Measurements from ENCODE around the gene HCRTR1. TPM values are rescaled to one million over a fixed set of nuclear protein-coding genes. Genes with fewer than 3 reads are reported as not detected.
"Not testable (repeated sequence)": the region's sequence is repeated elsewhere in the genome, so short reads cannot be mapped to it uniquely, and the experiment has no call there.

The HCRTR1 gene
- total and polyA plus RNA-seq, 5 donors from 2014 or later = not detected

DNA sequence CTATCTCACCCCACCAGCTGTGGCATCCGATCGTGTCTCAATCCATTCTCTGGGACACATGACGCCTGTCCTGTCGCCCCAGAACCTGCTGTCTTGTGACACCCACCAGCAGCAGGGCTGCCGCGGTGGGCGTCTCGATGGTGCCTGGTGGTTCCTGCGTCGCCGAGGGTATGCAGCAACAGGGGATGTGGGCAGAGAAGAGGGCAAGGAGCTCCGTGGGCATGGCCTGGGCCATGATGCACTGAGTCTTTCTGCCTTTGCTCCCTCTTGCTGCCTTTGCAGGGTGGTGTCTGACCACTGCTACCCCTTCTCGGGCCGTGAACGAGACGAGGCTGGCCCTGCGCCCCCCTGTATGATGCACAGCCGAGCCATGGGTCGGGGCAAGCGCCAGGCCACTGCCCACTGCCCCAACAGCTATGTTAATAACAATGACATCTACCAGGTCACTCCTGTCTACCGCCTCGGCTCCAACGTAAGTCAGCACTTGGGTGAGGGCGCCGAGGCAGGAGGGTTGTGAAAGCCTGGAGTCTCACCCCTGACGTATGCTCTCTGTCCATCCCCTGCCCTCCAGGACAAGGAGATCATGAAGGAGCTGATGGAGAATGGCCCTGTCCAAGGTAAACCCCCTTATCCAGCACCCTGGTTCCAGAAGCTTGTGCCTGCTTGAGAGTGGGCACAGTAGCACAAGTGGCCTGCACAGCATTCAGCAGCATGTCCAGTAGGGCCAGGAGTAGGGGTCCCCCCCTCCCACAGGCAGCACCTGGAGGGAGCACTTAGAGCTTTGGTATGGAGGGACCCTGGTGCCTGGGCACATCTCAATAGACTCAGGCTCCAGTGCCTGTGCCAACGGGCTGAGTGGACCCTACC, 32.4 kb upstream of the HCRTR1 start:
- H3K27ac ChIP-seq (ENCODE audit: insufficient read depth, low read length, poor library complexity, severe bottlenecking) = no peak overlapping the region

DNA sequence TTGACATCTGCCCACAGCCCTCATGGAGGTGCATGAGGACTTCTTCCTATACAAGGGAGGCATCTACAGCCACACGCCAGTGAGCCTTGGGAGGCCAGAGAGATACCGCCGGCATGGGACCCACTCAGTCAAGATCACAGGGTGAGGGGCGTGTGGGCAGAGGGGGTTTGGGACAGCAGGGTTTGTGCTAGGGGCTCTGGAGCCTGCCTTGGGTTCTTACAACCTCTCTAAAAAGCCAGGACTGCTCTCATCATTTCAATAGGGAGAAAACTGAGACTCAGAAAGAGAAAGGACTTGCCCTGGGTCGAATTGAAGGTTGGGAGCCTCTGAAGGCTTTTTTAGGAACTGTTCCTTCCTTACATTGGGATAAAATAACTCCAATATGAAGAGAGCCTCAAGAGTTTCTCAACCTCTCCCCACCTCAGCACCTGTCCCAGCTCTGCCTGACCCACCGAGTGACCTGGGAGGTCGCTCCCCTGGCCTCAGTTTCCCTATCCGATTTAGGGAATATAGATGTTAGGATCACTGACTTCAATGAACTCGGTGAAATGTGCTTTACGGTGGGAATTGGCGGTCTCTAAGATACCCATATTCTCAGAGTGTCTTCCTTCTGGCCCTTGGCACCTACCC, 31.6 kb upstream of the HCRTR1 start:
- Histone ChIP-seq H3K27ac (ENCODE audit: insufficient read depth, low read length, poor library complexity, severe bottlenecking) (no peak overlapping the region), H3K9me3 (ENCODE audit: control insufficient read depth in 2 of 2, low read length in 2 of 2) (no peaks in the 10 kb centered on the region), H3K4me1 (ENCODE audit: control insufficient read depth, insufficient read depth, low read length, poor library complexity, severe bottlenecking) (peaks cover 7% of the 10 kb centered on the region), H3K27me3 (ENCODE audit: control insufficient read depth, insufficient read depth, low read length) (no peaks in the 10 kb centered on the region), H3K4me3 (ENCODE audit: low read depth, low read length) (no peak overlapping the region), H3K36me3 (ENCODE audit: control insufficient read depth, insufficient read depth, low read length) (no peaks in the 10 kb centered on the region)
- Mint-ChIP-seq H3K27me3 (peaks cover 6% of the 10 kb centered on the region), H3K27ac (peak overlapping the region in 1 of 3 donors; percentile 14), H3K9me3 (no peaks in the 10 kb centered on the region), H3K36me3 (no peaks in the 10 kb centered on the region), H3K4me3 (no peak overlapping the region), H3K4me1 (peaks cover 0 to 2% (median 0%) of the 10 kb centered on the region in 4 donors)
- no peak for ATAC-seq (ENCODE audit: low read depth in 2 of 2)
- no peak for DNase-seq

More for the DNA sequence above, 32.4 kb upstream of the HCRTR1 start:
- no peak for ATAC-seq (ENCODE audit: low read depth in 2 of 2)
- Mint-ChIP-seq H3K4me1 (peaks cover 0 to 2% (median 0%) of the 10 kb centered on the region in 4 donors), H3K9me3 (no peaks in the 10 kb centered on the region), H3K27ac (no peak overlapping the region), H3K27me3 (peaks cover 6% of the 10 kb centered on the region), H3K36me3 (no peaks in the 10 kb centered on the region), H3K4me3 (no peak overlapping the region)
- no peak overlapping the region for H3K4me3 ChIP-seq (ENCODE audit: low read depth, low read length)
- H3K9me3 ChIP-seq (ENCODE audit: control insufficient read depth in 2 of 2, low read length in 2 of 2) = no peaks in the 10 kb centered on the region
- no peak for DNase-seq
- H3K36me3 ChIP-seq (ENCODE audit: control insufficient read depth, insufficient read depth, low read length) = no peaks in the 10 kb centered on the region
- H3K4me1 ChIP-seq (ENCODE audit: control insufficient read depth, insufficient read depth, low read length, poor library complexity, severe bottlenecking) = peaks cover 7% of the 10 kb centered on the region
- H3K27me3 ChIP-seq (ENCODE audit: control insufficient read depth, insufficient read depth, low read length) = no peaks in the 10 kb centered on the region

DNA sequence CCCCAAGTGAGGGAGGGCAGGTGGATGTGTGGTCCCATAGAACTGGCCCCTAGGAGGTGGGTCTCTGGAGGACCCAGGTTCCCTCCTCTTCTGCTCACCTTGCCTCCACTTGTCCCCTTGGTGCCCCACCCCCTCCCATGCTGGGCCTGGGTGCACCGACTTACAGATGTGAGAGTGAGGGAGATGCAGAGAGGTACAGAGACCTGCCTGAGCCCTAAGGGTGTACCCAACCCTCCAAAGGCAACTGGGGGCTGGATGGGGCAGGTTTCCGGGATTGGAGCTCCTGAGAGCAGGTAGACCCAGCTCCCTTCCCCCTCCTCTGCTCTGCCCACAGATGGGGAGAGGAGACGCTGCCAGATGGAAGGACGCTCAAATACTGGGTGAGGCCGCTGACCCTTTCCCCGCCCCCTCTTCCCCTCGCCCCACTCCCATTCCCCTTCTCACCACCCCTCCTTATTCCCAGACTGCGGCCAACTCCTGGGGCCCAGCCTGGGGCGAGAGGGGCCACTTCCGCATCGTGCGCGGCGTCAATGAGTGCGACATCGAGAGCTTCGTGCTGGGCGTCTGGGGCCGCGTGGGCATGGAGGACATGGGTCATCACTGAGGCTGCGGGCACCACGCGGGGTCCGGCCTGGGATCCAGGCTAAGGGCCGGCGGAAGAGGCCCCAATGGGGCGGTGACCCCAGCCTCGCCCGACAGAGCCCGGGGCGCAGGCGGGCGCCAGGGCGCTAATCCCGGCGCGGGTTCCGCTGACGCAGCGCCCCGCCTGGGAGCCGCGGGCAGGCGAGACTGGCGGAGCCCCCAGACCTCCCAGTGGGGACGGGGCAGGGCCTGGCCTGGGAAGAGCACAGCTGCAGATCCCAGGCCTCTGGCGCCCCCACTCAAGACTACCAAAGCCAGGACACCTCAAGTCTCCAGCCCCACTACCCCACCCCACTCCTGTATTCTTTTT, 30.8 kb upstream of the HCRTR1 start:
- no peaks in the 10 kb centered on the region for H3K9me3 ChIP-seq (ENCODE audit: control insufficient read depth in 2 of 2, low read length in 2 of 2)
- no peaks in the 10 kb centered on the region for H3K36me3 ChIP-seq (ENCODE audit: control insufficient read depth, insufficient read depth, low read length)
- H3K4me1 ChIP-seq (ENCODE audit: control insufficient read depth, insufficient read depth, low read length, poor library complexity, severe bottlenecking) = peaks cover 7% of the 10 kb centered on the region
- no peaks in the 10 kb centered on the region for H3K27me3 ChIP-seq (ENCODE audit: control insufficient read depth, insufficient read depth, low read length)
- no peaks in the 10 kb centered on the region for H3K9me3 Mint-ChIP-seq
- H3K4me1 Mint-ChIP-seq = peaks cover 0 to 4% (median under 1%) of the 10 kb centered on the region in 4 donors
- no peak overlapping the region for H3K4me3 ChIP-seq (ENCODE audit: low read depth, low read length)
- DNase-seq (no peak), ATAC-seq (ENCODE audit: low read depth in 2 of 2) (no peak)
- H3K27ac ChIP-seq (ENCODE audit: insufficient read depth, low read length, poor library complexity, severe bottlenecking) = no peak overlapping the region
- peaks cover 10% of the 10 kb centered on the region for H3K27me3 Mint-ChIP-seq
- no peaks in the 10 kb centered on the region for H3K36me3 Mint-ChIP-seq
- no peak overlapping the region for H3K4me3 Mint-ChIP-seq
- no peak overlapping the region for H3K27ac Mint-ChIP-seq

DNA sequence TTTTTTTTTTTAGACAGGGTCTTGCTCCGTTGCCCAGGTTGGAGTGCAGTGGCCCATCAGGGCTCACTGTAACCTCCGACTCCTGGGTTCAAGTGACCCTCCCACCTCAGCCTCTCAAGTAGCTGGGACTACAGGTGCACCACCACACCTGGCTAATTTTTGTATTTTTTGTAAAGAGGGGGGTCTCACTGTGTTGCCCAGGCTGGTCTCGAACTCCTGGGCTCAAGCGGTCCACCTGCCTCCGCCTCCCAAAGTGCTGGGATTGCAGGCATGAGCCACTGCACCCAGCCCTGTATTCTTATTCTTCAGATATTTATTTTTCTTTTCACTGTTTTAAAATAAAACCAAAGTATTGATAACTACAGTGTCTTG, 30.2 kb upstream of the HCRTR1 start:
- not testable (repeated sequence) for H3K4me1 Mint-ChIP-seq; H3K27me3 ChIP-seq (ENCODE audit: control insufficient read depth, insufficient read depth, low read length); H3K9me3 Mint-ChIP-seq; H3K27ac Mint-ChIP-seq; H3K36me3 Mint-ChIP-seq; DNase-seq; H3K36me3 ChIP-seq (ENCODE audit: control insufficient read depth, insufficient read depth, low read length); H3K4me3 Mint-ChIP-seq; ATAC-seq (ENCODE audit: low read depth in 2 of 2); H3K27ac ChIP-seq (ENCODE audit: insufficient read depth, low read length, poor library complexity, severe bottlenecking); H3K4me3 ChIP-seq (ENCODE audit: low read depth, low read length); H3K4me1 ChIP-seq (ENCODE audit: control insufficient read depth, insufficient read depth, low read length, poor library complexity, severe bottlenecking); H3K9me3 ChIP-seq (ENCODE audit: control insufficient read depth in 2 of 2, low read length in 2 of 2)
- H3K27me3 Mint-ChIP-seq = peaks cover 11% of the 10 kb centered on the region

DNA sequence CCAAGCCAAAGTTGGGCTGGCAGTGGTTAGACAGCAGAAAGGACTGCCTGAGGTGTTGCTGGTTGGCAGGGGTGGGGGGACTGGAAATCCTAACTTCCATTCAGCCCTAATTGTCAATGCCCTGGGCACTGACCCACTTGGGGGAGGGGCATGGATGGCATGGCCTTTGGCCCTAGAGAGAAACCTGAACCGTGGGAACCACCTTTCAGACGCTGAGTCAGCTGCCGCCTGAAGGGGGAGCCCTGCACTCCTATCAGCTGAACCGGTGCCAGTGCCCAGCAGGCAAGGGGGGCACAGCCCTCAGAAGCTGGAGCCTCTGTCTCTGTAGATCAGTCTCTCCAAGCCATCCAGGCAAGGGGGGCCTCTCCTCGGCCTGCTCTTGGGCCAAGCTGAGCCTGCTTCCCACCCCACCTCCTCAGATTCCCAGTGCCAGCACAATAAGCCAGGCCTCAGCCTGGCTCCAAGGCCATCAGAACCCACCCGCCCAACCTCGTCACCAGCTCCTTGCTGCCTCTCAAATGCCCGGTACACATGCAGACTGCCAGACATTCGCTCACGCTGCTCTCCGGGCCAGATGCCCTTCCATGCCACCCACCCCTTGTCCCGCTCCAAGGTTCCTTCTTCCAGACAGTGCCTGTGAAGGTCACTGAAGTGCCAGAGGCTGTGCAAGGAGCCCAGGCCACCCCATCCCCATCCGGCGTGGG, 29.6 kb upstream of the HCRTR1 start:
- Histone ChIP-seq H3K4me1 (ENCODE audit: control insufficient read depth, insufficient read depth, low read length, poor library complexity, severe bottlenecking) (peaks cover 7% of the 10 kb centered on the region), H3K27me3 (ENCODE audit: control insufficient read depth, insufficient read depth, low read length) (peaks cover 5% of the 10 kb centered on the region), H3K27ac (ENCODE audit: insufficient read depth, low read length, poor library complexity, severe bottlenecking) (no peak overlapping the region), H3K4me3 (ENCODE audit: low read depth, low read length) (no peak overlapping the region), H3K36me3 (ENCODE audit: control insufficient read depth, insufficient read depth, low read length) (no peaks in the 10 kb centered on the region), H3K9me3 (ENCODE audit: control insufficient read depth in 2 of 2, low read length in 2 of 2) (no peaks in the 10 kb centered on the region)
- H3K4me3 Mint-ChIP-seq = peak overlapping the region in 1 of 4 donors; percentile 10
- ATAC-seq (ENCODE audit: low read depth in 2 of 2) = peak in 1 of 2 donors; percentile 57
- H3K4me1 Mint-ChIP-seq = peaks cover 0 to 4% (median under 1%) of the 10 kb centered on the region in 4 donors
- H3K27me3 Mint-ChIP-seq = peaks cover 11% of the 10 kb centered on the region
- H3K9me3 Mint-ChIP-seq = no peaks in the 10 kb centered on the region
- no peak overlapping the region for H3K27ac Mint-ChIP-seq
- H3K36me3 Mint-ChIP-seq = no peaks in the 10 kb centered on the region
- peak in 2 of 3 donors; percentile 7 to 42 for DNase-seq

DNA sequence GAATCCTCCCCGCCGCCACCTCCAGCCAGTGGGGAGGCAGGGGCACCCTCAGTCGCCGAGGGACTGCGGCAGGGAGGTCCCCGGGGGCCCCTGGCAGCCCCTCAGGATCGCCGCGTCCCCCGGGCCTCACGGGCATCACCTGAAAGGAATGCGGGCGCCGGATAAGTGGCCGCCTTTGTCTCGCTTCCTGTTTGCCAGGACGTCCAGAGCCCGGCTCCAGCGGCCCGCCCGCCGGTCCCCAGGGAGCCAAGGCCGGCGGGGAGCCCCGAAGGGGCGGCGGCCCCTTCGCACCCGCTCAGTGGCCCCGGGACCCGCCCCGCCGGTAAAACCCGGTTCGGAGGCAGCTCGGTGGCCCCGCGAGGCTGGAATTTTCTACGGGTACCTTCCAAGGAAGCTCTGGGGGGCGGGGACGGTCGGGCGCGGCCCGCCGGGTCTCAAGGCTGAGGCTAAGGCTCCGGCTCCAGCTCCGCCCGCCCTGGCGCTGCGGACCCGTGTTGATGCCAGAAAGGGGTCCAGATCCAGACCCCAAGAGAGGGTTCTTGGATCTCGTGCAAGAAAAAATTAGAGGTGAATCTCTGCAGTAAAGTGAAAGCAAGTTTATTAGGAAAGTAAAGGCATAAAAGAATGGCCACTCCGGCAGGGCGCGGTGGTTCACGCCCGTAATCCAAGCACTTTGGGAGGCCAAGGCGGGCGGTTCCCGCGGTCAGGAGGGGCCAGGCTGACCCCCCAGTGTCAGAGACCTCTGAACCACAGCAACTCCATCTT, 28.6 kb upstream of the HCRTR1 start:
- no peaks in the 10 kb centered on the region for H3K9me3 Mint-ChIP-seq
- peaks cover 5% of the 10 kb centered on the region for H3K27me3 ChIP-seq (ENCODE audit: control insufficient read depth, insufficient read depth, low read length)
- H3K27ac ChIP-seq (ENCODE audit: insufficient read depth, low read length, poor library complexity, severe bottlenecking) = no peak overlapping the region
- H3K9me3 ChIP-seq (ENCODE audit: control insufficient read depth in 2 of 2, low read length in 2 of 2) = no peaks in the 10 kb centered on the region
- H3K4me1 ChIP-seq (ENCODE audit: control insufficient read depth, insufficient read depth, low read length, poor library complexity, severe bottlenecking) = peaks cover 7% of the 10 kb centered on the region
- no peak for DNase-seq
- H3K4me3 Mint-ChIP-seq = no peak overlapping the region
- no peak for ATAC-seq (ENCODE audit: low read depth in 2 of 2)
- no peaks in the 10 kb centered on the region for H3K36me3 ChIP-seq (ENCODE audit: control insufficient read depth, insufficient read depth, low read length)
- peaks cover 0 to 4% (median under 1%) of the 10 kb centered on the region in 4 donors for H3K4me1 Mint-ChIP-seq
- H3K27me3 Mint-ChIP-seq = peaks cover 11% of the 10 kb centered on the region
- H3K27ac Mint-ChIP-seq = no peak overlapping the region
- no peaks in the 10 kb centered on the region for H3K36me3 Mint-ChIP-seq
- no peak overlapping the region for H3K4me3 ChIP-seq (ENCODE audit: low read depth, low read length)

Data from CD4-positive, CD25-positive, alpha-beta regulatory T cell (primary cell).